ENCODE results near the gene GJA1.

- no peak for TF ChIP-seq CTCF (conservative IDR thresholded peaks at IDR 0.05 in 1 of 2, IDR thresholded peaks at IDR 0.05 in 1 of 2; ENCODE audit: low read depth in 1 of 2, low read length in 2 of 2)
- no peak for TF ChIP-seq EZH2 (IDR thresholded peaks at IDR 0.05; ENCODE audit: low read length, missing control alignments)
These were observed 13.9 kb downstream of the GJA1 start for GRCh38 chr6:121449331-121449730.
